HepG2 (cell line): ENCODE data around the gene FKBP14. TPM values are rescaled to one million over a fixed set of nuclear protein-coding genes. Genes with fewer than 3 reads are reported as not detected.

Experiments used
- FOSL1 ChIP-seq: sonication (generic); formaldehyde crosslinking; IDR thresholded peaks from 2 replicates; pipeline ENCODE4 v1.9.0; 2021; ENCODE audit warnings: missing genetic modification reagents, borderline replicate concordance
- GMEB2 ChIP-seq: IDR thresholded peaks from 2 replicates; pipeline ENCODE4 v1.6.1; 2016; ENCODE audit warnings: missing biosample characterization, missing genetic modification reagents, low read depth
- HNRNPH1 ChIP-seq: fragments of 200-400 bp; formaldehyde crosslinking; optimal IDR thresholded peaks from 2 replicates; pipeline ENCODE3; 2017; ENCODE audit warnings: mild to moderate bottlenecking, low read depth, low read length
- KDM3A ChIP-seq: IDR thresholded peaks from 2 replicates; pipeline ENCODE4 v1.6.1; 2018; ENCODE audit warnings: low read depth, missing compliant biosample characterization
- MLXIP ChIP-seq: sonication (generic); formaldehyde crosslinking; IDR thresholded peaks from 2 replicates; pipeline ENCODE4 v1.9.0; 2021; ENCODE audit warnings: missing genetic modification reagents, borderline replicate concordance
- MZF1 ChIP-seq: sonication (generic); formaldehyde crosslinking; IDR thresholded peaks from 2 replicates; pipeline ENCODE4 v1.8.1; 2023; ENCODE audit warnings: mild to moderate bottlenecking, missing genetic modification reagents, borderline replicate concordance
- NR2F2 ChIP-seq: IDR thresholded peaks from 2 replicates; pipeline ENCODE4 v1.6.1; 2012; ENCODE audit warnings: low read depth, inconsistent platforms, borderline replicate concordance
- SIX1 ChIP-seq: sonication (generic); formaldehyde crosslinking; IDR thresholded peaks from 2 replicates; pipeline ENCODE4 v1.4.0; 2020; ENCODE audit warnings: missing genetic modification reagents, borderline replicate concordance
- SMAD9 ChIP-seq: sonication (generic); formaldehyde crosslinking; IDR thresholded peaks from 2 replicates; pipeline ENCODE4 v1.5.1; 2020; ENCODE audit warnings: mild to moderate bottlenecking, missing genetic modification reagents
- SP1 ChIP-seq, 2 experiments: fragments of 450-650 bp in 1 of 2; sonication (generic) in 1 of 2; formaldehyde crosslinking in 1 of 2; IDR thresholded peaks; 2 replicates each; pipeline versions ENCODE4 v1.4.0 to v1.6.1; 2016 to 2020; ENCODE audit warnings: missing genetic modification reagents in 1 of 2
- SP4 ChIP-seq: sonication (generic); formaldehyde crosslinking; IDR thresholded peaks from 2 replicates; pipeline ENCODE4 v1.8.1; 2023; ENCODE audit warnings: mild to moderate bottlenecking, missing genetic modification reagents
- ZBTB37 ChIP-seq: sonication (generic); formaldehyde crosslinking; IDR thresholded peaks from 2 replicates; pipeline ENCODE4 v1.4.0; 2020; ENCODE audit warnings: mild to moderate bottlenecking, missing genetic modification reagents
- ZNF12 ChIP-seq: sonication (generic); formaldehyde crosslinking; IDR thresholded peaks from 2 replicates; pipeline ENCODE4 v1.5.0; 2020; ENCODE audit warnings: missing genetic modification reagents
- ZNF33B ChIP-seq: sonication (generic); formaldehyde crosslinking; IDR thresholded peaks from 2 replicates; pipeline ENCODE4 v1.5.1; 2020; ENCODE audit warnings: mild to moderate bottlenecking, missing genetic modification reagents
- ZNF572 ChIP-seq: sonication (generic); formaldehyde crosslinking; IDR thresholded peaks from 2 replicates; pipeline ENCODE4 v1.5.1; 2020; ENCODE audit warnings: mild to moderate bottlenecking, missing genetic modification reagents
- ZSCAN5A ChIP-seq: sonication (generic); formaldehyde crosslinking; IDR thresholded peaks from 2 replicates; pipeline ENCODE4 v1.8.0; 2022; ENCODE audit warnings: mild to moderate bottlenecking, missing genetic modification reagents, borderline replicate concordance
- polyA plus RNA-seq, 8 experiments: library from polyadenylated mRNA; depleted of rRNA in 3 of 8; stranded (reverse) in 7 of 8; unstranded in 1 of 8; fragments of >200 nt; fragmentation: Illumina TruSeq in 4 of 8; extraction: Trizol in 4 of 8; gene quantifications; 2 replicates each; pipeline versions ENCODE4 v1.2.1 to v1.2.3, GENCODE V29; 2011 to 2016; ENCODE audit warnings: low read depth in 4 of 8, missing spikeins in 1 of 8, mixed read lengths in 1 of 8; ENCODE audit not compliant: insufficient read depth in 1 of 8
- total RNA-seq, 5 experiments: library from RNA; depleted of rRNA; stranded (reverse); fragments of >200 nt; fragmentation: Illumina TruSeq; extraction: Trizol; gene quantifications; 2 replicates each; pipeline ENCODE4 v1.2.3, GENCODE V29; 2016; ENCODE audit warnings: low read depth in 1 of 5
- TF ChIP-seq, protein P1 (sequence below): sonication (generic); formaldehyde crosslinking; conservative IDR thresholded peaks from 2 replicates; pipeline ENCODE4 v1.4.0; 2020; ENCODE audit warnings: missing genetic modification reagents

The FKBP14 gene
- total and polyA plus RNA-seq, 2 of the 13 experiments (the other 11 are each of a cell fraction or from before 2014, with no cell fraction given) = 20.0 to 32.3 TPM

DNA sequence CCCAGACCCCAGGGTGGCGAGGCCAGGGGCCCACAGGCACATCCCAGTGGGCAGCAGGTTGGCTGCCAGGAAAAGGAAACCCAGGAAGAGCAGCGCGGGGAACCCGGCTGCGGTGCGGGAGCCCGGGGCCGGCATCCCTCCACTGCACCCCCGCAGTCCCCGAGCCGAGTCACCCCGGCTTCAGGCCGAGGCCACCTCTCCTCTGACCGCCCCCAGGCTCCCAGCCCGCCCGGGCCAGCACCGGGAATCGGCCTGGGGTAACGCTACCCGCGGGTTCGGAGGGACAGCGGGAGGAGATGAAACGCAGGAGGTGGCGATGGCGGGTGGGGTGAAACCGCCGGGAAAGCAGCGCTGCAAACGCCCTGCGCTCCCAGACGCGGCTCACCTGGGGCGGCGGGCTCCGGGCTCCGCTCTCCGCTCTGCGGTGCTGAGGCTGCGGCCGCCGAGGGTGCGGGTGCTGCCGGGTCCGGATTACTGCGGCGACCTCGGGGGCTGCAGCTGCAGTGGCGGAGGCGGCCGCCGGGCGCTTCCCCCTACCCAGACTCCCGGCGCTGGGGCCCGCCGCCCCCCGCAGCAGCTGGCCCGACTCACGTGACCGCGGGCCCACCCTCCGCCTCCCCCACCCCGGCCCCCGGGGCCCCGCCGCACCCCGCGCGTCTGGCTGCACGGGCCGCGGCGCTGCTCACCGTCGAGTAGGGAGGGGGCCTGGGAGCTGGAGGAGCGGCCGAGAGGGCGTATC lies 37.1 kb downstream of the FKBP14 start, which contains the start of gene SCRN1 (continued):
- no peak for TF ChIP-seq MLXIP (CRISPR knock-in tag)
- TF ChIP-seq SP4 (CRISPR knock-in tag) = 0 out of 2 replicates have a peak, but pooled peaks have one; percentile 11
- no peak for TF ChIP-seq SMAD9
- 0 out of 2 replicates have a peak, but pooled peaks have one; percentile 22 for TF ChIP-seq ZNF572 (CRISPR knock-in tag)
- TF ChIP-seq FOSL1 (CRISPR knock-in tag) = no peak
- TF ChIP-seq ZNF12 (CRISPR knock-in tag) = no peak
- TF ChIP-seq GMEB2 (CRISPR knock-in tag) = no peak
- TF ChIP-seq, protein P1, sequence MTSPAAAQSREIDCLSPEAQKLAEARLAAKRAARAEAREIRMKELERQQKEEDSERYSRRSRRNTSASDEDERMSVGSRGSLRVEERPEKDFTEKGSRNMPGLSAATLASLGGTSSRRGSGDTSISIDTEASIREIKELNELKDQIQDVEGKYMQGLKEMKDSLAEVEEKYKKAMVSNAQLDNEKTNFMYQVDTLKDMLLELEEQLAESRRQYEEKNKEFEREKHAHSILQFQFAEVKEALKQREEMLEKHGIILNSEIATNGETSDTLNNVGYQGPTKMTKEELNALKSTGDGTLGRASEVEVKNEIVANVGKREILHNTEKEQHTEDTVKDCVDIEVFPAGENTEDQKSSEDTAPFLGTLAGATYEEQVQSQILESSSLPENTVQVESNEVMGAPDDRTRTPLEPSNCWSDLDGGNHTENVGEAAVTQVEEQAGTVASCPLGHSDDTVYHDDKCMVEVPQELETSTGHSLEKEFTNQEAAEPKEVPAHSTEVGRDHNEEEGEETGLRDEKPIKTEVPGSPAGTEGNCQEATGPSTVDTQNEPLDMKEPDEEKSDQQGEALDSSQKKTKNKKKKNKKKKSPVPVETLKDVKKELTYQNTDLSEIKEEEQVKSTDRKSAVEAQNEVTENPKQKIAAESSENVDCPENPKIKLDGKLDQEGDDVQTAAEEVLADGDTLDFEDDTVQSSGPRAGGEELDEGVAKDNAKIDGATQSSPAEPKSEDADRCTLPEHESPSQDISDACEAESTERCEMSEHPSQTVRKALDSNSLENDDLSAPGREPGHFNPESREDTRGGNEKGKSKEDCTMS (CRISPR knock-in tag) = no peak
- TF ChIP-seq MZF1 (CRISPR knock-in tag) = no peak
- no peak for TF ChIP-seq HNRNPH1
- no peak; the same call in 1 of the 2 replicates for TF ChIP-seq KDM3A (CRISPR knock-in tag)
- TF ChIP-seq ZBTB37 (CRISPR knock-in tag) = no peak
- TF ChIP-seq ZSCAN5A (CRISPR knock-in tag) = no peak
- TF ChIP-seq SP1 (IDR thresholded peaks at IDR 0.05) = no peak
- no peak for TF ChIP-seq SP1 (CRISPR knock-in tag; IDR thresholded peaks at IDR 0.05)
- no peak for TF ChIP-seq SIX1
- no peak for TF ChIP-seq ZNF33B (CRISPR knock-in tag)
- TF ChIP-seq NR2F2 = no peak
